OCI-LY7 (cell line): Measurements from ENCODE around the gene MCAT. TPM values are rescaled to one million over a fixed set of nuclear protein-coding genes. Genes with fewer than 3 reads are reported as not detected.

Source experiments
- BruUV-seq: library from RNA; stranded (reverse); fragments of 400-500 nt; replicated peaks from 2 replicates; lab custom pipeline; 2021; lab: Mats Ljungman, UMichigan
- CTCF ChIA-PET: fragments of 300-600 bp; sonication (Branson Sonifier 250); formaldehyde crosslinking; loops from one replicate; lab custom pipeline; 2022; ENCODE audit warnings: antibody characterized with exemption; ENCODE audit not compliant: unreplicated experiment; lab: Charles Lee
- POLR2A ChIA-PET: fragments of 300-600 bp; sonication (Branson Sonifier 250); formaldehyde crosslinking; loops from one replicate; lab custom pipeline; 2022; ENCODE audit warnings: antibody characterized with exemption; lab: Charles Lee
- DNase-seq: peaks from one replicate; pipeline ENCODE4 v3.0.0-alpha.2; 2015; ENCODE audit warnings: low spot score
- H2AFZ ChIP-seq: fragments of 200-600 bp; sonication (generic), shearing (Covaris generic); 2 replicates; pipeline ENCODE4 v1.6.1; 2014; ENCODE audit warnings: mild to moderate bottlenecking, antibody characterized with exemption, low read length, moderate library complexity
- H3K27ac ChIP-seq: fragments of 200-600 bp; sonication (generic); 2 replicates; pipeline ENCODE4 v1.5.1; 2014; ENCODE audit warnings: mixed run types, low read depth, mild to moderate bottlenecking, moderate library complexity, low read length, inconsistent platforms; ENCODE audit not compliant: poor library complexity, severe bottlenecking
- H3K36me3 ChIP-seq: fragments of 200-600 bp; sonication (generic); 2 replicates; pipeline ENCODE4 v1.6.1; 2014; ENCODE audit warnings: mild to moderate bottlenecking, antibody characterized with exemption, low read length, moderate library complexity, mixed read lengths; ENCODE audit not compliant: insufficient read depth
- H3K4me1 ChIP-seq: fragments of 200-600 bp; sonication (generic); 2 replicates; pipeline ENCODE4 v1.5.1; 2014; ENCODE audit warnings: mild to moderate bottlenecking, low read length; ENCODE audit not compliant: insufficient read depth, poor library complexity, severe bottlenecking
- H3K4me2 ChIP-seq: fragments of 200-600 bp; sonication (generic); 2 replicates; pipeline ENCODE4 v1.6.1; 2014; ENCODE audit warnings: mild to moderate bottlenecking, low read length
- H3K4me3 ChIP-seq: fragments of 200-600 bp; sonication (generic); 2 replicates; pipeline ENCODE4 v1.5.1; 2014; ENCODE audit warnings: mild to moderate bottlenecking, low read depth, low read length; ENCODE audit not compliant: poor library complexity, severe bottlenecking
- H3K79me2 ChIP-seq: fragments of 200-600 bp; sonication (generic); 2 replicates; pipeline ENCODE4 v1.6.1; 2016; ENCODE audit warnings: low read depth, mild to moderate bottlenecking, low read length, moderate library complexity, mixed read lengths; ENCODE audit not compliant: insufficient read depth
- H3K9me2 ChIP-seq: fragments of 200-600 bp; sonication (generic); 2 replicates; pipeline ENCODE4 v1.6.1; 2016; ENCODE audit warnings: mild to moderate bottlenecking, low read length, mixed read lengths; ENCODE audit not compliant: insufficient read depth
- H3K9me3 ChIP-seq: fragments of 200-600 bp; sonication (generic); 2 replicates; pipeline ENCODE4 v1.6.1; 2014; ENCODE audit warnings: mild to moderate bottlenecking, mixed run types, low read length, mixed read lengths
- H4K20me1 ChIP-seq: fragments of 200-600 bp; sonication (generic); 2 replicates; pipeline ENCODE4 v1.6.1; 2014; ENCODE audit warnings: mild to moderate bottlenecking, antibody characterized with exemption, low read length, moderate library complexity, mixed read lengths; ENCODE audit not compliant: insufficient read depth
- EZH2phosphoT487 ChIP-seq: fragments of 200-600 bp; sonication (generic); IDR thresholded peaks from 2 replicates; pipeline ENCODE4 v1.6.1; 2018; ENCODE audit warnings: low read depth, borderline replicate concordance, mild to moderate bottlenecking, mixed run types, antibody characterized with exemption, low read length, moderate library complexity, mixed read lengths
- intact Hi-C: fragments of 100-400 bp; cut with micrococcal nuclease; formaldehyde crosslinking; loops from one replicate; pipeline ENCODE4 v1.10.0; 2022; ENCODE audit not compliant: unreplicated experiment
- total RNA-seq, 2 experiments: library from RNA; depleted of rRNA in 1 of 2; stranded (reverse); fragments of >200 nt in 1 of 2; shearing (Covaris generic) in 1 of 2; gene quantifications; 2 replicates each; pipeline ENCODE4 v1.2.3, GENCODE V29; 2014 to 2022
- TF ChIP-seq, protein P1 (sequence below): fragments of 200-600 bp; sonication (generic); conservative IDR thresholded peaks from 2 replicates; pipeline ENCODE4 v1.5.1; 2014; ENCODE audit warnings: mild to moderate bottlenecking, antibody characterized with exemption, low read length, moderate library complexity, mixed read lengths

The MCAT gene
- total RNA-seq, 2 experiments from 2014 or later: 30.6 to 33.2 TPM

DNA sequence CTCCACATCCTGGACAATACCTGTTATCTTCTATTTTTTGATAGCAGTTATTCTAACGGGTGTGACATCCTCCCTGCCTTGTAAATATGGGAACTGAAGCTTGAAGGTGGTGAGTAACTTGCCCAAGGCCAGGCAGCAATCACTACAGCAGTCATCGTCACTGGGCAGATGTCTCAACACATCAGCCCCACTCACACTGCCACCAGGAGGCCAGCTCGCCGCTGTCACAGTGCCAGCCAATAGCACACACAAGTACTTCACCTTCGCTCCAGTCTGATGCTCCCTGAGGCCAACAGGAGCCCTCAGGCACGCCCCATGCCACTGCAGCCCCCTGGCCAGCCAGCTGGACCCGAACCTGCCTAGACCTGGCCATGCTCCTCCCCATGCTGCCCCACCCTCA, 49.1 kb downstream of the MCAT start:
- no peaks in the 10 kb centered on the region for H4K20me1 ChIP-seq
- H3K4me3 ChIP-seq: no peak overlapping the region
- TF ChIP-seq EZH2phosphoT487: no peak
- TF ChIP-seq, protein P1, sequence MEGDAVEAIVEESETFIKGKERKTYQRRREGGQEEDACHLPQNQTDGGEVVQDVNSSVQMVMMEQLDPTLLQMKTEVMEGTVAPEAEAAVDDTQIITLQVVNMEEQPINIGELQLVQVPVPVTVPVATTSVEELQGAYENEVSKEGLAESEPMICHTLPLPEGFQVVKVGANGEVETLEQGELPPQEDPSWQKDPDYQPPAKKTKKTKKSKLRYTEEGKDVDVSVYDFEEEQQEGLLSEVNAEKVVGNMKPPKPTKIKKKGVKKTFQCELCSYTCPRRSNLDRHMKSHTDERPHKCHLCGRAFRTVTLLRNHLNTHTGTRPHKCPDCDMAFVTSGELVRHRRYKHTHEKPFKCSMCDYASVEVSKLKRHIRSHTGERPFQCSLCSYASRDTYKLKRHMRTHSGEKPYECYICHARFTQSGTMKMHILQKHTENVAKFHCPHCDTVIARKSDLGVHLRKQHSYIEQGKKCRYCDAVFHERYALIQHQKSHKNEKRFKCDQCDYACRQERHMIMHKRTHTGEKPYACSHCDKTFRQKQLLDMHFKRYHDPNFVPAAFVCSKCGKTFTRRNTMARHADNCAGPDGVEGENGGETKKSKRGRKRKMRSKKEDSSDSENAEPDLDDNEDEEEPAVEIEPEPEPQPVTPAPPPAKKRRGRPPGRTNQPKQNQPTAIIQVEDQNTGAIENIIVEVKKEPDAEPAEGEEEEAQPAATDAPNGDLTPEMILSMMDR: peak; percentile 73
- no TSS peak for BruUV-seq
- H3K36me3 ChIP-seq: no peaks in the 10 kb centered on the region; the same call in 1 of the 2 replicates
- peak overlapping the region; percentile 35 for H3K27ac ChIP-seq
- DNase-seq: peak; percentile 79
- H3K4me1 ChIP-seq: peaks cover 32% of the 10 kb centered on the region
- H2AFZ ChIP-seq: peak overlapping the region; percentile 40; the same call in 1 of the 2 replicates
- no peaks in the 10 kb centered on the region for H3K79me2 ChIP-seq
- H3K9me2 ChIP-seq: no peaks in the 10 kb centered on the region
- intact Hi-C loops: no loop called here
- POLR2A ChIA-PET: no interaction called here
- peak overlapping the region; percentile 51 for H3K4me2 ChIP-seq
- H3K9me3 ChIP-seq: peaks cover 5% of the 10 kb centered on the region; the same call in 1 of the 2 replicates
- CTCF ChIA-PET: no interaction called here

DNA sequence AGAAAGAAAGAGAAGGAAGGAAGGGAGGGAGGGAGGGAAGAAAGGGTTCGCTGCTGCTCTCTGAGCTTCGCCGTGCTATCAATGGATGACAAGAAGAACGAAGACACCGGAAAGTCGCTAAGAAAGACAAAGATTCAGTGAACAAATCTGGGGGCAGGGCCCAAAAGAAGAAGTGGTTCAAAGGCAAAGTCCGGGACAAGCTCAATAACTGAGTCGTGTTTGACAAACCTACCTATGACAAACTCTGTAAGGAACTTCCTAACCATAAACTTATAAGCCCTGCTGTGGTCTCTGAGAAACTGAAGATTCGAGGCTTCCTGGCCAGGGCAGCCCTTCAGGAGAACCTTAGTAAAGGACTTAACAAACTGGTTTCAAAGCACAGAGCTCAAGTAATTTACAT, 51.1 kb downstream of the MCAT start:
- TF ChIP-seq, protein P1: no peak
- no peak for TF ChIP-seq EZH2phosphoT487
- no peak for DNase-seq
- no TSS peak for BruUV-seq
- Histone ChIP-seq H3K36me3 (no peaks in the 10 kb centered on the region; the same call in 1 of the 2 replicates), H3K4me3 (no peak overlapping the region), H3K4me1 (peaks cover 35% of the 10 kb centered on the region), H3K9me2 (no peaks in the 10 kb centered on the region), H3K27ac (no peak overlapping the region), H3K9me3 (peaks cover 3% of the 10 kb centered on the region; the same call in 1 of the 2 replicates), H3K4me2 (no peak overlapping the region), H3K79me2 (no peaks in the 10 kb centered on the region), H2AFZ (no peak overlapping the region), H4K20me1 (no peaks in the 10 kb centered on the region)
- ChIA-PET CTCF (interaction anchor here (0.5 to 0.6 kb wide), 2 partner anchors 66 to 77 kb away, joined by 3 to 5 read pairs; partner anchors contain the start of gene PACSIN2), POLR2A (interaction anchor here (0.6 to 0.7 kb wide), 2 partner anchors 28 to 427 kb away, joined by 3 to 5 read pairs; no protein-coding TSS in a partner anchor)
- intact Hi-C loops: no loop called here
